ENCODE measurements around the gene LCN12.

Gene LCN12

GRCh38 chr9:136957461-136957860 is 5.4 kb downstream of the LCN12 start:
- Histone ChIP-seq H3K4me3 (no peak overlapping the region), H3K27ac (no peak overlapping the region)
- TF ChIP-seq, protein P1, sequence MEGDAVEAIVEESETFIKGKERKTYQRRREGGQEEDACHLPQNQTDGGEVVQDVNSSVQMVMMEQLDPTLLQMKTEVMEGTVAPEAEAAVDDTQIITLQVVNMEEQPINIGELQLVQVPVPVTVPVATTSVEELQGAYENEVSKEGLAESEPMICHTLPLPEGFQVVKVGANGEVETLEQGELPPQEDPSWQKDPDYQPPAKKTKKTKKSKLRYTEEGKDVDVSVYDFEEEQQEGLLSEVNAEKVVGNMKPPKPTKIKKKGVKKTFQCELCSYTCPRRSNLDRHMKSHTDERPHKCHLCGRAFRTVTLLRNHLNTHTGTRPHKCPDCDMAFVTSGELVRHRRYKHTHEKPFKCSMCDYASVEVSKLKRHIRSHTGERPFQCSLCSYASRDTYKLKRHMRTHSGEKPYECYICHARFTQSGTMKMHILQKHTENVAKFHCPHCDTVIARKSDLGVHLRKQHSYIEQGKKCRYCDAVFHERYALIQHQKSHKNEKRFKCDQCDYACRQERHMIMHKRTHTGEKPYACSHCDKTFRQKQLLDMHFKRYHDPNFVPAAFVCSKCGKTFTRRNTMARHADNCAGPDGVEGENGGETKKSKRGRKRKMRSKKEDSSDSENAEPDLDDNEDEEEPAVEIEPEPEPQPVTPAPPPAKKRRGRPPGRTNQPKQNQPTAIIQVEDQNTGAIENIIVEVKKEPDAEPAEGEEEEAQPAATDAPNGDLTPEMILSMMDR (IDR thresholded peaks at IDR 0.05): no peak
- no peak for DNase-seq (ENCODE audit: low spot score)

DNA sequence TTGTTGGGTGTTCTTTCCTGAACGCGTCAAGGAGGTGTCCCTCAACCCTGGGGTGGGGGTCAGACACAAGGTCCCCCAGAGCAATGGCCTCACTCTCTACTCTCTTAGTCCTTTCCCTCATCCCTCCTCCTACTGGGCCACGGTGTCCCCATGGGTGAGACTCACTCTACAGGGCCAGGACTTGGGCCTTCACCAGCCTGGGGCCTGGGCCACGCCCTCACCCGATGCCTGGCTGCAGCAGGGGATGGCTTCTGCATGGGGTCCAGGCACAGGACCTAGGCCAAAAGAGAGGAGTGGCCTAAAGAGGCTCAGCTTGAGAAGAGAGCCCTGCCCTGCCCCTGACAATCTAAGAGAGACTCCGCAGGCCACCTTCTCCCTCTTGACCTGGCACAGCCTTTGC is 5.8 kb downstream of the LCN12 start:
- Histone ChIP-seq H3K4me3 (no peak overlapping the region), H3K27ac (no peak overlapping the region)
- TF ChIP-seq, protein P1 (IDR thresholded peaks at IDR 0.05): no peak
- DNase-seq (ENCODE audit: low spot score): no peak

DNA sequence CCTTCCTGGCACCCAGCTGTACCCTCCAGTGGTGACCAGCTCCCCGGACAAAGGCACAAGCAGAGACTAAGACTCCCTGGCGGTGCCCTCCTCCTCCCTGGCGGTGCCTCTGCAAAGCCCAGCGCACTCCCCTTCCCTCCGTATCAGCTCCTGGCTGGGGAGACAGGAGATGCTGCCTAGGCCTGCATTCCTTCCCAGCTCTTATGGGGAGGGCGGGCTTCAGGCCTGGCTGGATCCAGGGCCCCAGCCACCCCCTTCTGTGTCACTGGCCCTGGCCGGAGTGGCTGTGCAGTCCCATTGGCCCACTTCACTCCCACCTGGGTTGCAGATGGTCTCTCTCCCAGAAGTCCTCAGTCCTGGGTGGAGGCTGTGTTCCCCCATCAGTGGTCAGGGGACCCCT is 6.4 kb downstream of the LCN12 start:
- Histone ChIP-seq H3K27ac (no peak overlapping the region), H3K4me3 (no peak overlapping the region)
- TF ChIP-seq, protein P1 (IDR thresholded peaks at IDR 0.05): no peak
- no peak for DNase-seq (ENCODE audit: low spot score)

DNA sequence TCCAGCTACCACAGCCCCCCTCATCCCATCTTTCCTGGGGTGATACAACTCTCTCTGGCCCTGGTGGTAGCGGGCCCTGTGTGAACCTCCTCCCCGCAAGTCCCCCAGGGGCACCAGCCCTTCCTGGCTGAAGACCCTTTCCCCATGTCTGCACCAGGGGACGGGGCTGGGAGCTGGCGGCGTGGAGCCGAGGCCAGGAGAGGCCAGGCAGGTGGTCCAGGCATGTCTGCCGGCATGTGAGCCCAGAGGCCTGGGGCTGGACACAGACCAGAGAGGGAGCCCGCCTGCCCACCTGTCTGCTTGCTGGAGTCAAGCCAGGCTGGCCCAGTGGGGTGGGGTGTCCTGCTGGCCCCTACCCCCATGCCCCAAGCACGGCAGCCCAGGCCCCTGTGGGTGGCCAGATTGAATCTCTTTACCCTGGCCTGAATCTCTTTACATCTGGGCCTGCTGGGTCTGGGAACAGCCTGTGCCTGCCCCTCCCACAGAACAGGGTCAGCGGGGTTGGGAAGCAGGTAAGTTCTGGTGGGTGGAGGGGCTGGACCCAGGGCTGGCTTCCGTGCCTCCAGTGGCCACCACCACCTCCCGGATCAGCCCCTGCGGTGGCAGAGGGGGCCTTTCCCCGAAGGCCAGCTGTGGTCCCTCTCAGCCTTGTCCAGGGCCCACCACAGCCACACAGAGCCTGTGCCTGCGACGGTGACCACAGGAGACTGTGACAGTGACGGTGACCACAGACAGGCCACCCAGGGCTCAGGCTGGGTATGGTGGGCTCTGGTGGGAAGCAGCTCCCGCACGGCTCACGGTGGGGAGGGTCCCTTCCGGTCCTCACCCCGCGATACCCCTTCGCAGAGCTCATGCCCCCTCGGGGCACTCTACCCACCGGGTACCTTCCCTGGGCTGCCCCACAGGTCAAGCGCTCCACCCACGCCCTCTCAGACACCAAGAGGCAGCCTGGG is 7.1 kb downstream of the LCN12 start:
- Histone ChIP-seq H3K27ac (no peak overlapping the region), H3K4me3 (no peak overlapping the region)
- DNase-seq (ENCODE audit: low spot score): no peak
- TF ChIP-seq, protein P1 (IDR thresholded peaks at IDR 0.05): no peak

DNA sequence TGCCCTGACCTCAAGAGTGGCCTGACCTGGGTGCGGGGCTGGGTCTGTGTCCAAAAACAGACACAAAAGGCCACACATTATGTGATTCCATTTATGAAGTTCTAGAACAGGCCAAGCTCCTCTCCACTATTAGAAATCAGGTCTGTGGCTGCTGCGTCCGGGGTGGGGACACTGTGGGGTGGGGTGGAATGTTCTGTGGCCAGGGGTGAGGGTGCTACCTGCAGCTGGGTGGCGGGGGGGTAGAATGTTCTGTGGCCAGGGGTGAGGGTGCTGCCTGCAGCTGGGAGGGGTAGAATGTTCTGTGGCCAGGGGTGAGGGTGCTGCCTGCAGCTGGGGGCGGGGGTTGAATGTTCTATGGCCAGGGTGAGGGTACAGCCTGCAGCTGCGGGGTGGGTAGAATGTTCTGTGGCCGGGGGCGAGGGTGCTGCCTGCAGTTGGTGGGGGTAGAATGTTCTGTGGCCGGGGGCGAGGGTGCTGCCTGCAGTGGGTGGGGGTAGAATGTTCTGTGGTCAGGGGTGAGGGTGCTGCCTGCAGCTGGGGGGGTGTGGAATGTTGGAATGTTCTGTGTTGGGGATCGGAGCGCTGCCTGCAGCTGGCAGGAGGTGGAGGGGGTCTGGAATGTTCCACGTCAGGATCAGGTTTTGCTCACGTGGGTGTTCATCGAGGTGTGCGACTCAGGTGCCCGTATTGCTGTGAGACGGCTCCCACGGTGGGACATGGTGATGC is 8.3 kb downstream of the LCN12 start:
- Histone ChIP-seq H3K27ac (peak overlapping the region in 1 of 2 donors; percentile 63), H3K4me3 (no peak overlapping the region)
- TF ChIP-seq, protein P1 (IDR thresholded peaks at IDR 0.05): no peak

GRCh38 chr9:136960938-136961275 is 8.8 kb downstream of the LCN12 start:
- TF ChIP-seq, protein P1 (IDR thresholded peaks at IDR 0.05): no peak
- DNase-seq (ENCODE audit: low spot score): no peak
- H3K4me3 ChIP-seq: no peak overlapping the region

More for the DNA sequence above, 8.3 kb downstream of the LCN12 start:
- no peak for DNase-seq (ENCODE audit: low spot score)

More at GRCh38 chr9:136960938-136961275, 8.8 kb downstream of the LCN12 start:
- peak overlapping the region; percentile 2 to 63 for H3K27ac ChIP-seq
